HCT116 (cell line): ENCODE data around the gene NMD3. TPM values are rescaled to one million over a fixed set of nuclear protein-coding genes. Genes with fewer than 3 reads are reported as not detected.

ENCODE experiments used
- ATAC-seq: fragments of 200-7000 bp; cut with Tn5 transposase; 2 replicates; pipeline ENCODE4 v1.9.1; 2020; ENCODE audit warnings: mild to moderate bottlenecking, moderate library complexity
- BruUV-seq: library from RNA; stranded (reverse); fragments of 400-500 nt; replicated peaks from 2 replicates; lab custom pipeline; 2021; lab: Mats Ljungman, UMichigan
- CTCF ChIA-PET: fragments of 300-600 bp; sonication (Branson Sonifier 250); formaldehyde crosslinking; loops from one replicate; lab custom pipeline; 2021; ENCODE audit warnings: antibody characterized with exemption; lab: Charles Lee
- POLR2A ChIA-PET: fragments of 300-600, 350-600 bp; sonication (Branson Sonifier 250); formaldehyde crosslinking; loops from one replicate; lab custom pipeline; 2021; ENCODE audit warnings: antibody characterized with exemption; lab: Charles Lee
- RAD21 ChIA-PET, 2 experiments: fragments of 300-600 bp; sonication (Branson Sonifier 250); formaldehyde crosslinking; loops; one replicate each; lab custom pipeline; 2023; ENCODE audit warnings: low total read pairs in 2 of 2; ENCODE audit not compliant: uncharacterized antibody in 2 of 2, unreplicated experiment in 2 of 2, low non-redundant PET in 1 of 2; lab: Charles Lee
- DNase-seq: peaks from one replicate; pipeline ENCODE4 v3.0.0-alpha.2; 2010; ENCODE audit warnings: low read depth, low spot score
- H2AFZ ChIP-seq: fragments of 200-600 bp; shearing (Covaris generic), sonication (generic); 2 replicates; pipeline ENCODE4 v1.6.1; 2017; ENCODE audit warnings: low read depth, mixed run types, mixed read lengths, antibody characterized with exemption, low read length; ENCODE audit not compliant: poor library complexity, severe bottlenecking
- H3K27ac ChIP-seq: 2 replicates; pipeline ENCODE4 v1.5.1; 2012; ENCODE audit warnings: low read depth, low read length
- H3K27me3 ChIP-seq: fragments of 200-600 bp; sonication (generic); 2 replicates; pipeline ENCODE4 v1.6.1; 2016; ENCODE audit warnings: mixed run types, low read length, mixed read lengths; ENCODE audit not compliant: insufficient read depth
- H3K36me3 ChIP-seq, 2 experiments: fragments of 200-500 bp in 1 of 2; fragments of 200-600 bp in 1 of 2; sonication (Bioruptor generic) in 1 of 2; sonication (generic) in 1 of 2; 2 replicates each; pipeline versions ENCODE4 v1.5.1 to v1.6.1; 2014 to 2016; ENCODE audit warnings: low read length in 2 of 2, inconsistent platforms in 1 of 2, mixed read lengths in 1 of 2, mixed run types in 1 of 2; ENCODE audit not compliant: insufficient read depth in 2 of 2, control insufficient read depth in 1 of 2
- H3K4me1 ChIP-seq, 2 experiments: fragments of 200-600 bp in 1 of 2; sonication (generic) in 1 of 2; 2 replicates each; pipeline versions ENCODE4 v1.5.1 to v1.6.1; 2012 to 2017; ENCODE audit warnings: low read length in 2 of 2, inconsistent platforms in 1 of 2, mild to moderate bottlenecking in 1 of 2, mixed read lengths in 1 of 2, mixed run types in 1 of 2, moderate library complexity in 1 of 2; ENCODE audit not compliant: insufficient read depth in 2 of 2, control insufficient read depth in 1 of 2
- H3K4me2 ChIP-seq: fragments of 200-600 bp; sonication (generic); 2 replicates; pipeline ENCODE4 v1.6.1; 2017; ENCODE audit warnings: mixed run types, low read length, mixed read lengths
- H3K4me3 ChIP-seq, 2 experiments: fragments of 200-600 bp in 1 of 2; sonication (generic) in 1 of 2; replicated peaks in 1 of 2; 2 replicates each; pipeline ENCODE4 v1.5.1; 2011 to 2016; ENCODE audit warnings: low read length in 2 of 2, control low read depth in 1 of 2, low read depth in 1 of 2, mild to moderate bottlenecking in 1 of 2, mixed read lengths in 1 of 2, mixed run types in 1 of 2
- H3K79me2 ChIP-seq: fragments of 200-600 bp; sonication (generic); 2 replicates; pipeline ENCODE4 v1.6.1; 2017; ENCODE audit warnings: mild to moderate bottlenecking, mixed run types, low read length, moderate library complexity, mixed read lengths; ENCODE audit not compliant: insufficient read depth
- H3K9ac ChIP-seq: fragments of 200-600 bp; sonication (generic); 2 replicates; pipeline ENCODE4 v1.6.1; 2016; ENCODE audit warnings: low read length, mixed read lengths
- H3K9me2 ChIP-seq: fragments of 200-600 bp; sonication (generic), shearing (Covaris generic); 2 replicates; pipeline ENCODE4 v1.6.1; 2017; ENCODE audit warnings: mixed run types, mild to moderate bottlenecking, moderate library complexity; ENCODE audit not compliant: insufficient read depth
- H3K9me3 ChIP-seq, 2 experiments: fragments of 200-500 bp in 1 of 2; fragments of 200-600 bp in 1 of 2; sonication (Bioruptor generic) in 1 of 2; sonication (generic) in 1 of 2; 2 replicates each; pipeline ENCODE4 v1.6.1; 2014 to 2017; ENCODE audit warnings: low read length in 2 of 2, mixed read lengths in 2 of 2, inconsistent platforms in 1 of 2, low read depth in 1 of 2, mild to moderate bottlenecking in 1 of 2, mixed run types in 1 of 2, moderate library complexity in 1 of 2; ENCODE audit not compliant: control insufficient read depth in 1 of 2, insufficient read depth in 1 of 2
- H4K20me1 ChIP-seq: fragments of 200-600 bp; sonication (generic), shearing (Covaris generic); 2 replicates; pipeline ENCODE4 v1.6.1; 2017; ENCODE audit warnings: mixed run types, mild to moderate bottlenecking, moderate library complexity; ENCODE audit not compliant: insufficient read depth
- CBX3 ChIP-seq: IDR thresholded peaks from 2 replicates; pipeline ENCODE4 v1.6.1; 2012; ENCODE audit warnings: low read depth
- ELF1 ChIP-seq: IDR thresholded peaks from 2 replicates; pipeline ENCODE4 v1.6.1; 2012; ENCODE audit warnings: low read depth, borderline replicate concordance
- EZH2 ChIP-seq: fragments of 200-600 bp; sonication (generic); IDR thresholded peaks from 2 replicates; pipeline ENCODE4 v1.6.1; 2017; ENCODE audit warnings: antibody characterized with exemption, mixed run types
- EZH2phosphoT487 ChIP-seq: fragments of 200-600 bp; IDR thresholded peaks from 2 replicates; pipeline ENCODE4 v1.6.1; 2018; ENCODE audit warnings: antibody characterized with exemption, borderline replicate concordance
- JUND ChIP-seq: IDR thresholded peaks from 2 replicates; pipeline ENCODE4 v1.6.1; 2012
- POLR2AphosphoS5 ChIP-seq: IDR thresholded peaks from 2 replicates; pipeline ENCODE4 v1.6.1; 2011; ENCODE audit warnings: mild to moderate bottlenecking, low read depth, low read length, moderate library complexity
- SP1 ChIP-seq: IDR thresholded peaks from 2 replicates; pipeline ENCODE4 v1.6.1; 2012; ENCODE audit warnings: low read depth
- SRF ChIP-seq: IDR thresholded peaks from 2 replicates; pipeline ENCODE4 v1.6.1; 2012; ENCODE audit warnings: low read depth
- TCF7L2 ChIP-seq: IDR thresholded peaks from 2 replicates; pipeline ENCODE4 v1.7.0; 2011; ENCODE audit warnings: borderline replicate concordance, inconsistent platforms; ENCODE audit not compliant: insufficient read depth, insufficient read length; ENCODE audit errors: extremely low read depth
- YY1 ChIP-seq: IDR thresholded peaks from 2 replicates; pipeline ENCODE4 v1.6.1; 2011; ENCODE audit warnings: low read length, low read depth, moderate library complexity, mild to moderate bottlenecking; ENCODE audit not compliant: insufficient replicate concordance; ENCODE audit errors: extremely low read depth
- intact Hi-C: fragments of 100-400 bp; cut with micrococcal nuclease; formaldehyde crosslinking; loops from 2 replicates; pipeline ENCODE4 v1.10.0; 2022
- total RNA-seq: library from RNA; stranded (reverse); gene quantifications from one replicate; pipeline ENCODE4 v1.2.1, GENCODE V29; 2021; ENCODE audit not compliant: unreplicated experiment
- TF ChIP-seq, protein P1 (sequence below): IDR thresholded peaks from 2 replicates; pipeline ENCODE4 v1.6.1; 2012
- TF ChIP-seq, protein P2 (sequence below): IDR thresholded peaks from 2 replicates; pipeline ENCODE4 v1.6.1; 2012; ENCODE audit warnings: low read depth
- TF ChIP-seq, protein P3 (sequence below): IDR thresholded peaks from 2 replicates; pipeline ENCODE4 v1.6.1; 2012

NMD3 gene
- total RNA-seq, 1 experiment from 2014 or later, result 85.2 TPM

DNA sequence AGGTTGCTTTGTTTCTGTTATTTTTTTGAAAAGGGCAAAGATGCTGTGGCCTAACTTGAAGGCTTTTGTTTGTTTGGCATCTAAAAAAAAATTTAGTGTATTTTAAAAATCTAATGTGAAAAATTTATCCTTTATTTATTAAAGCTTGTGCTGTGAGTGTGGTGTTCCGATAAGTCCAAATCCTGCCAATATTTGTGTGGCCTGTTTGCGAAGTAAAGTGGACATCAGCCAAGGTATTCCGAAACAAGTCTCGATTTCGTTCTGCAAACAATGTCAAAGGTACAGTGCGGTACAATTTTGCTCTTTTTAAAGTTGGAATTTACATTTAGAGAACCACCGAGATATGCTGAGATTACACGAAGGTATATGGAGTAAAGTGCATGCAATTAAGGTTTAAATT is 3.7 kb downstream of the NMD3 start (continued):
- TF ChIP-seq, protein P1, sequence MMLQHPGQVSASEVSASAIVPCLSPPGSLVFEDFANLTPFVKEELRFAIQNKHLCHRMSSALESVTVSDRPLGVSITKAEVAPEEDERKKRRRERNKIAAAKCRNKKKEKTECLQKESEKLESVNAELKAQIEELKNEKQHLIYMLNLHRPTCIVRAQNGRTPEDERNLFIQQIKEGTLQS, result no peak

DNA sequence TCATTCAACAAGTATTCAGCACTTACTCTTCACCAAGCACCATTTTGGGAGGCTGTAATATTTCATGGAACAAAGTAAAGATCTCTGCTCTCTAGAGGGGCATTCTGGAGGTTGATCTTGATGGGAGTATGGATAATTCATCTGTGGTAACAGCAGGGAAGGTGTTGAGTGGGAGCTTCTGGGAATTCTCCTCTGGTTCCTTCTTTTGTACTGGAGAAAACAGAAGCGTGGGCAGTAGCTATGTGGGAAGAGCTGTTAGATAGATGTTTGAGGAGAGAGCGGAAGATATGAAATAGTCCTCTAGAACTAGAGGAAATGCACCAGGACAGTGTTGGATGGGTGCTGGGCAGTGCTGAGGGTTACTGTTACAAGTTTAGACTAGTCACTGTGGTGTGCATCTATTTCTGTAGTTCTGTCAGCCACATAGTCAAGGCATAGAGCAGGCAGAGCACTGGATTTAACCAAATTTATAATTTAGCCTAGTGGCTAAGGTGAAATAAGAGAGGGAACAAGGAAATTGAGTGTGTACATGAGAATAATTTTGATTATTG is 9.6 kb downstream of the NMD3 start:
- RAD21 ChIA-PET, result no interaction called here
- TF ChIP-seq, protein P2, sequence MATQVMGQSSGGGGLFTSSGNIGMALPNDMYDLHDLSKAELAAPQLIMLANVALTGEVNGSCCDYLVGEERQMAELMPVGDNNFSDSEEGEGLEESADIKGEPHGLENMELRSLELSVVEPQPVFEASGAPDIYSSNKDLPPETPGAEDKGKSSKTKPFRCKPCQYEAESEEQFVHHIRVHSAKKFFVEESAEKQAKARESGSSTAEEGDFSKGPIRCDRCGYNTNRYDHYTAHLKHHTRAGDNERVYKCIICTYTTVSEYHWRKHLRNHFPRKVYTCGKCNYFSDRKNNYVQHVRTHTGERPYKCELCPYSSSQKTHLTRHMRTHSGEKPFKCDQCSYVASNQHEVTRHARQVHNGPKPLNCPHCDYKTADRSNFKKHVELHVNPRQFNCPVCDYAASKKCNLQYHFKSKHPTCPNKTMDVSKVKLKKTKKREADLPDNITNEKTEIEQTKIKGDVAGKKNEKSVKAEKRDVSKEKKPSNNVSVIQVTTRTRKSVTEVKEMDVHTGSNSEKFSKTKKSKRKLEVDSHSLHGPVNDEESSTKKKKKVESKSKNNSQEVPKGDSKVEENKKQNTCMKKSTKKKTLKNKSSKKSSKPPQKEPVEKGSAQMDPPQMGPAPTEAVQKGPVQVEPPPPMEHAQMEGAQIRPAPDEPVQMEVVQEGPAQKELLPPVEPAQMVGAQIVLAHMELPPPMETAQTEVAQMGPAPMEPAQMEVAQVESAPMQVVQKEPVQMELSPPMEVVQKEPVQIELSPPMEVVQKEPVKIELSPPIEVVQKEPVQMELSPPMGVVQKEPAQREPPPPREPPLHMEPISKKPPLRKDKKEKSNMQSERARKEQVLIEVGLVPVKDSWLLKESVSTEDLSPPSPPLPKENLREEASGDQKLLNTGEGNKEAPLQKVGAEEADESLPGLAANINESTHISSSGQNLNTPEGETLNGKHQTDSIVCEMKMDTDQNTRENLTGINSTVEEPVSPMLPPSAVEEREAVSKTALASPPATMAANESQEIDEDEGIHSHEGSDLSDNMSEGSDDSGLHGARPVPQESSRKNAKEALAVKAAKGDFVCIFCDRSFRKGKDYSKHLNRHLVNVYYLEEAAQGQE, result no peak
- no peak for TF ChIP-seq POLR2AphosphoS5
- TF ChIP-seq, protein P1, result no peak
- TF ChIP-seq, protein P3, sequence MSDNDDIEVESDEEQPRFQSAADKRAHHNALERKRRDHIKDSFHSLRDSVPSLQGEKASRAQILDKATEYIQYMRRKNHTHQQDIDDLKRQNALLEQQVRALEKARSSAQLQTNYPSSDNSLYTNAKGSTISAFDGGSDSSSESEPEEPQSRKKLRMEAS, result no peak
- TF ChIP-seq ELF1, result no peak
- no peak for TF ChIP-seq CBX3
- no peak for TF ChIP-seq TCF7L2
- TF ChIP-seq EZH2, result no peak
- no peak for TF ChIP-seq SP1
- TF ChIP-seq JUND, result no peak
- TF ChIP-seq YY1, result no peak
- no peak for TF ChIP-seq EZH2phosphoT487
- TF ChIP-seq SRF, result no peak
- TF ChIP-seq, all 23 proteins: peak for 0
- H3K9me3 ChIP-seq, result no peaks in the 10 kb centered on the region
- peaks cover 39 to 49% of the 10 kb centered on the region in 2 experiments for H3K36me3 ChIP-seq
- H3K79me2 ChIP-seq, result peaks cover 96% of the 10 kb centered on the region
- no peak for DNase-seq
- H3K27ac ChIP-seq, result no peak overlapping the region
- BruUV-seq, result no TSS peak
- H3K27me3 ChIP-seq, result no peaks in the 10 kb centered on the region
- H3K4me2 ChIP-seq, result no peak overlapping the region
- ATAC-seq, result no peak
- ChIA-PET CTCF (no interaction called here), POLR2A (no interaction called here)
- H4K20me1 ChIP-seq, result peaks cover 9% of the 10 kb centered on the region; the same call in 1 of the 2 replicates
- intact Hi-C loops, result no loop called here
- H3K9me2 ChIP-seq, result no peaks in the 10 kb centered on the region
- H2AFZ ChIP-seq, result no peak overlapping the region
- H3K4me1 ChIP-seq, result no peaks in the 10 kb centered on the region
- no peak overlapping the region for H3K4me3 ChIP-seq
- no peak overlapping the region for H3K9ac ChIP-seq
